Heart left ventricle (tissue), 13 donors: ENCODE data around the gene MYO10.

Experiments
- POLR2A ChIP-seq, 2 donors: fragments of 450-650 bp; IDR thresholded peaks; one replicate each; pipeline ENCODE4 v1.6.1; 2017; ENCODE audit warnings: antibody characterized with exemption in 2 of 2, mild to moderate bottlenecking in 2 of 2, moderate library complexity in 2 of 2
- TF ChIP-seq, protein P1 (sequence below), 12 donors: fragments of 200-600 bp; sonication (generic) in 4 of 12; IDR thresholded peaks; one replicate each; pipeline versions ENCODE4 v1.5.0 to v1.8.0; 2018 to 2022; ENCODE audit warnings: antibody characterized with exemption in 12 of 12, mild to moderate bottlenecking in 5 of 12
- donor health status: ischemic (EF 13 %, LVEDD 7.1; RV severe dilation, severe dysfunction).
- donor health status: DM: no; HTN: yes; CAD: no.
- donor health status: DM: no; HTN: no; CAD: no.
- donor health status: ischemic (EF 25% LVEDD 6.9; RV normal size, moderate dysfunction).
- donor health status: ischemic (EF 25% LVEDD 5.7; RV mildly dilated, moderate dysfunction).
- donor health status: ischemic (EF 35%, LVEDD 5.7; RV mildly dilated, moderate dysfunction).
- donor health status: nonischemic (EF 11% LVEDD 7.7; RV severe dilation, severe dysfunction).
- donor health status: DM: yes; HTN: yes; CAD: no.
- donor health status: PGD.
- donor health status: ischemic (EF 29% LVEDD 5.4; RV normal size, mild dysfunction).
- donor health status: nonischemic (EF 23%, LVEDD 6.1; RV moderate dilation, normal function).

DNA sequence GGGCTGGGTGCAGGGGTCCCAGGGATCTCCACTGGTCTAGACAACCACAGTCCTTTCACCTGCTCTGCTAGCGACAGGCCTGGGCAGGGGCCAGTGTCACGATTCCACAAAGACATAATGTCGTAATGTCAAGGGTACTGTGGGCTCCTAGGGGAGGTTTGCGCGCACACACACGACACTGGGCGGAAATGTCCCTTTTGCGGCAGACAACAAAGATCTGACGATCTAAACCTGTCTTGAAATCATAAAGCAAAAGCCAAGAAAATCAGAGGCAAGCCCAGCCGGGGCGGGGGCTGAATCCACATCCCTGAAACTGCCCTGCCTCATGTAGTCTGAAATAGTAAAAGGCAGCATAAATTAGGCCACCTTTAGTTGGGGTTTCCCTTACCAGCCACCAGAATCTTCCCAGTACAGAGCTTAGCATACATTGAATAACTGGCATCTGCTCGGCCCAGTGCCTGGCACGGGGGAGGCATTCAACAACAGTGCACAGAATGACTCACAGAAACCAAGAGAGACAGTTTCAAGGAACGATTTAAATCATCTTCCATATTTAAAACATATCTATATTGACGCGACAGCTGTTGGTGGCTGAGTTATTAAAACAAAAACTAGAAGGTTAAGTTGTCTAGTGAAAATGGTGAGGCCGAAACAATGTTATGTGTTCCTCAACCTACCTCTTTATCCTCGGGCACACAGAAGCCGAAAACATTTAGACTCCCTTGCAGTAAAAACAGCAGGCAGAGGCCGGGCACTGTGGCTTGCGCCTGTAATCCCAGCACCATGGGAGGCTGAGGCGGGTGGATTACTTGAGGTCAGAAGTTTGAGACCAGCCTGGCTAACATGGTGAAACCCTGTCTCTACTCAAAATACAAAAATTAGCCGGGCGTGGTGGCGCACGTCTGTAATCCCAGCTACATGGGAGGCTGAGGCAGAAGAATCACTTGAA lies 151.0 kb downstream of the MYO10 start:
- TF ChIP-seq, protein P1, sequence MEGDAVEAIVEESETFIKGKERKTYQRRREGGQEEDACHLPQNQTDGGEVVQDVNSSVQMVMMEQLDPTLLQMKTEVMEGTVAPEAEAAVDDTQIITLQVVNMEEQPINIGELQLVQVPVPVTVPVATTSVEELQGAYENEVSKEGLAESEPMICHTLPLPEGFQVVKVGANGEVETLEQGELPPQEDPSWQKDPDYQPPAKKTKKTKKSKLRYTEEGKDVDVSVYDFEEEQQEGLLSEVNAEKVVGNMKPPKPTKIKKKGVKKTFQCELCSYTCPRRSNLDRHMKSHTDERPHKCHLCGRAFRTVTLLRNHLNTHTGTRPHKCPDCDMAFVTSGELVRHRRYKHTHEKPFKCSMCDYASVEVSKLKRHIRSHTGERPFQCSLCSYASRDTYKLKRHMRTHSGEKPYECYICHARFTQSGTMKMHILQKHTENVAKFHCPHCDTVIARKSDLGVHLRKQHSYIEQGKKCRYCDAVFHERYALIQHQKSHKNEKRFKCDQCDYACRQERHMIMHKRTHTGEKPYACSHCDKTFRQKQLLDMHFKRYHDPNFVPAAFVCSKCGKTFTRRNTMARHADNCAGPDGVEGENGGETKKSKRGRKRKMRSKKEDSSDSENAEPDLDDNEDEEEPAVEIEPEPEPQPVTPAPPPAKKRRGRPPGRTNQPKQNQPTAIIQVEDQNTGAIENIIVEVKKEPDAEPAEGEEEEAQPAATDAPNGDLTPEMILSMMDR (IDR thresholded peaks at IDR 0.05): no peak
- no peak for TF ChIP-seq POLR2A (IDR thresholded peaks at IDR 0.05)
